ENCODE measurements around the gene ST7L.

Gene ST7L

DNA sequence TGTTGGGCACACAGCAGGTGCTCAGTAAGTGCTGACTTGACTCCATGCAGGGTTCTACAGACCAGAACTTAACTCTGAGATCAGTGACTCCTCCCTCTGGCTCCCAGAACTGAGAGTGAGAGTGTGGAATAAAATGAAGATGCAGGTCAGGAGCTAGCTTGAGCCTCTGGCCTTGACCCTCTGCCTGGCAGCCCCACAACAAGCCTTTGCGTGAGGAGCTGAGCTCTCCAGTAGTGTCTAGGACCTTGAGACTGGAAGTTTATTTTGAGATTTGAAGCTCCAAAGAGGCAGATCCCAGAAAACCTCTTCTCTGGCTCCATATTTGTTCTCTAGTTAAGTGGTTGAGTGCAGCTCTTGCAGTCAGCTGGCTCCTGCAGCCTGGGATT lies 113.5 kb downstream of the ST7L start:
- no peaks in the 10 kb centered on the region for H3K9me2 ChIP-seq (replicated peaks; ENCODE audit: insufficient read depth, low read length)
- H3K79me2 ChIP-seq (ENCODE audit: low read length): no peaks in the 10 kb centered on the region
- TF ChIP-seq, protein P1, sequence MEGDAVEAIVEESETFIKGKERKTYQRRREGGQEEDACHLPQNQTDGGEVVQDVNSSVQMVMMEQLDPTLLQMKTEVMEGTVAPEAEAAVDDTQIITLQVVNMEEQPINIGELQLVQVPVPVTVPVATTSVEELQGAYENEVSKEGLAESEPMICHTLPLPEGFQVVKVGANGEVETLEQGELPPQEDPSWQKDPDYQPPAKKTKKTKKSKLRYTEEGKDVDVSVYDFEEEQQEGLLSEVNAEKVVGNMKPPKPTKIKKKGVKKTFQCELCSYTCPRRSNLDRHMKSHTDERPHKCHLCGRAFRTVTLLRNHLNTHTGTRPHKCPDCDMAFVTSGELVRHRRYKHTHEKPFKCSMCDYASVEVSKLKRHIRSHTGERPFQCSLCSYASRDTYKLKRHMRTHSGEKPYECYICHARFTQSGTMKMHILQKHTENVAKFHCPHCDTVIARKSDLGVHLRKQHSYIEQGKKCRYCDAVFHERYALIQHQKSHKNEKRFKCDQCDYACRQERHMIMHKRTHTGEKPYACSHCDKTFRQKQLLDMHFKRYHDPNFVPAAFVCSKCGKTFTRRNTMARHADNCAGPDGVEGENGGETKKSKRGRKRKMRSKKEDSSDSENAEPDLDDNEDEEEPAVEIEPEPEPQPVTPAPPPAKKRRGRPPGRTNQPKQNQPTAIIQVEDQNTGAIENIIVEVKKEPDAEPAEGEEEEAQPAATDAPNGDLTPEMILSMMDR (IDR thresholded peaks at IDR 0.05; ENCODE audit: low read length): no peak
- TF ChIP-seq EZH2phosphoT487 (IDR thresholded peaks at IDR 0.05; ENCODE audit: low read length) (no peak), EZH2 (optimal IDR thresholded peaks at IDR 0.05; ENCODE audit: low read depth, low read length) (no peak)
- no peaks in the 10 kb centered on the region for H3K9me3 ChIP-seq (replicated peaks; ENCODE audit: insufficient read depth, low read length)
- H3K36me3 ChIP-seq (replicated peaks; ENCODE audit: insufficient read depth, low read length): no peaks in the 10 kb centered on the region
- H3K4me1 ChIP-seq (ENCODE audit: low read length): no peaks in the 10 kb centered on the region
- no peaks in the 10 kb centered on the region; the same call in 1 of the 2 replicates for H3K27me3 ChIP-seq (replicated peaks; ENCODE audit: insufficient read depth, low read length)
- DNase-seq: no peak
- H2AFZ ChIP-seq (ENCODE audit: low read length): no peak overlapping the region
- H3K4me3 ChIP-seq (ENCODE audit: low read length): no peak overlapping the region
- H3F3A ChIP-seq (ENCODE audit: insufficient read depth, low read length): no peaks in the 10 kb centered on the region
- no peak overlapping the region for H3K4me2 ChIP-seq (ENCODE audit: low read depth, low read length)
- no peaks in the 10 kb centered on the region for H4K20me1 ChIP-seq (ENCODE audit: insufficient read depth, low read length)
- no peak overlapping the region for H3K27ac ChIP-seq (ENCODE audit: low read length)
- no peak overlapping the region for H3K9ac ChIP-seq (ENCODE audit: low read length)

- Histone ChIP-seq H3K4me1 (ENCODE audit: low read length) (no peaks in the 10 kb centered on the region), H3K9me2 (replicated peaks; ENCODE audit: insufficient read depth, low read length) (no peaks in the 10 kb centered on the region), H3F3A (ENCODE audit: insufficient read depth, low read length) (no peaks in the 10 kb centered on the region), H3K36me3 (replicated peaks; ENCODE audit: insufficient read depth, low read length) (no peaks in the 10 kb centered on the region), H3K9ac (ENCODE audit: low read length) (no peak overlapping the region), H3K79me2 (ENCODE audit: low read length) (no peaks in the 10 kb centered on the region), H3K4me2 (ENCODE audit: low read depth, low read length) (no peak overlapping the region), H3K9me3 (replicated peaks; ENCODE audit: insufficient read depth, low read length) (no peaks in the 10 kb centered on the region), H4K20me1 (ENCODE audit: insufficient read depth, low read length) (no peaks in the 10 kb centered on the region), H3K4me3 (ENCODE audit: low read length) (no peak overlapping the region), H3K27ac (ENCODE audit: low read length) (no peak overlapping the region), H2AFZ (ENCODE audit: low read length) (no peak overlapping the region), H3K27me3 (replicated peaks; ENCODE audit: insufficient read depth, low read length) (no peaks in the 10 kb centered on the region; the same call in 1 of the 2 replicates)
- no peak for DNase-seq
- TF ChIP-seq, protein P1 (IDR thresholded peaks at IDR 0.05; ENCODE audit: low read length): no peak
- no peak for TF ChIP-seq EZH2phosphoT487 (IDR thresholded peaks at IDR 0.05; ENCODE audit: low read length)
- TF ChIP-seq EZH2 (optimal IDR thresholded peaks at IDR 0.05; ENCODE audit: low read depth, low read length): no peak
Measured at GRCh38 chr1:112504661-112505399, 114.1 kb downstream of the ST7L start.

GRCh38 chr1:112504001-112504660 lies 114.8 kb downstream of the ST7L start:
- Histone ChIP-seq H3K4me2 (ENCODE audit: low read depth, low read length) (no peak overlapping the region), H3K4me1 (ENCODE audit: low read length) (no peaks in the 10 kb centered on the region)

More at GRCh38 chr1:112504001-112504660, 114.8 kb downstream of the ST7L start:
- Histone ChIP-seq H3K9me2 (replicated peaks; ENCODE audit: insufficient read depth, low read length) (no peaks in the 10 kb centered on the region), H3K36me3 (replicated peaks; ENCODE audit: insufficient read depth, low read length) (no peaks in the 10 kb centered on the region), H3K9me3 (replicated peaks; ENCODE audit: insufficient read depth, low read length) (no peaks in the 10 kb centered on the region), H3K9ac (ENCODE audit: low read length) (no peak overlapping the region), H3K27ac (ENCODE audit: low read length) (no peak overlapping the region), H4K20me1 (ENCODE audit: insufficient read depth, low read length) (no peaks in the 10 kb centered on the region), H3K4me3 (ENCODE audit: low read length) (no peak overlapping the region), H2AFZ (ENCODE audit: low read length) (no peak overlapping the region), H3F3A (ENCODE audit: insufficient read depth, low read length) (no peaks in the 10 kb centered on the region), H3K79me2 (ENCODE audit: low read length) (no peaks in the 10 kb centered on the region), H3K27me3 (replicated peaks; ENCODE audit: insufficient read depth, low read length) (no peaks in the 10 kb centered on the region; the same call in 1 of the 2 replicates)
- TF ChIP-seq EZH2 (optimal IDR thresholded peaks at IDR 0.05; ENCODE audit: low read depth, low read length): no peak
- TF ChIP-seq EZH2phosphoT487 (IDR thresholded peaks at IDR 0.05; ENCODE audit: low read length): no peak
- TF ChIP-seq, protein P1 (IDR thresholded peaks at IDR 0.05; ENCODE audit: low read length): no peak
- DNase-seq: no peak
